ENCODE measurements around the gene ALDH3A1. TPM values are rescaled to one million over a fixed set of nuclear protein-coding genes. Genes with fewer than 3 reads are reported as not detected.
"Not testable (repeated sequence)": the region's sequence is repeated elsewhere in the genome, so short reads cannot be mapped to it uniquely, and the experiment has no call there.

The ALDH3A1 gene
- total RNA-seq, 2 donors from 2014 or later, result 0.42 to 0.44 TPM

- no peak overlapping the region for H3K9ac ChIP-seq (ENCODE audit: extremely low read depth, low read length, poor library complexity, severe bottlenecking)
- Mint-ChIP-seq H3K27me3 (ENCODE audit: insufficient read depth) (peaks cover 3% of the 10 kb centered on the region), H3K4me3 (no peak overlapping the region), H3K9me3 (no peaks in the 10 kb centered on the region), H3K27ac (no peak overlapping the region), H3K36me3 (ENCODE audit: low read depth) (no peaks in the 10 kb centered on the region), H3K4me1 (peaks cover 5% of the 10 kb centered on the region)
- H3K36me3 ChIP-seq (ENCODE audit: control insufficient read depth, insufficient read depth, low read length), result no peaks in the 10 kb centered on the region
- no peak overlapping the region for H3K27ac ChIP-seq (ENCODE audit: low read depth, low read length)
- DNase-seq, result peak; percentile 97
- TF ChIP-seq CTCF (conservative IDR thresholded peaks at IDR 0.05), result peak; percentile 99
- H3K4me3 ChIP-seq (ENCODE audit: low read length), result no peak overlapping the region
- H3K9me3 ChIP-seq (ENCODE audit: control insufficient read depth, low read length), result no peaks in the 10 kb centered on the region
- no peaks in the 10 kb centered on the region for H3K27me3 ChIP-seq (ENCODE audit: control insufficient read depth, insufficient read depth, low read length, poor library complexity, severe bottlenecking)
- no peaks in the 10 kb centered on the region for H3K4me1 ChIP-seq (ENCODE audit: control insufficient read depth, insufficient read depth, low read length)
- WGBS, 2 experiments (ENCODE audit: insufficient coverage in 1 of 2, insufficient read length in 1 of 2), result 30 to 43% methylated on average over 7 to 12 of the region's 12 CpGs
Observed at GRCh38 chr17:19766421-19767270, 18.5 kb upstream of the ALDH3A1 start.

GRCh38 chr17:19766016-19766415, 17.9 kb upstream of the ALDH3A1 start:
- H3K4me1 ChIP-seq (ENCODE audit: control insufficient read depth, insufficient read depth, low read length), result no peaks in the 10 kb centered on the region
- no peak overlapping the region for H3K9ac ChIP-seq (ENCODE audit: extremely low read depth, low read length, poor library complexity, severe bottlenecking)
- H3K4me1 Mint-ChIP-seq, result peaks cover 5% of the 10 kb centered on the region
- H3K4me3 Mint-ChIP-seq, result no peak overlapping the region
- no peak overlapping the region for H3K27ac Mint-ChIP-seq
- H3K9me3 ChIP-seq (ENCODE audit: control insufficient read depth, low read length), result no peaks in the 10 kb centered on the region
- H3K36me3 ChIP-seq (ENCODE audit: control insufficient read depth, insufficient read depth, low read length), result no peaks in the 10 kb centered on the region
- no peak overlapping the region for H3K27ac ChIP-seq (ENCODE audit: low read depth, low read length)
- no peak overlapping the region for H3K4me3 ChIP-seq (ENCODE audit: low read length)
- H3K36me3 Mint-ChIP-seq (ENCODE audit: low read depth), result no peaks in the 10 kb centered on the region
- no peak for DNase-seq
- no peaks in the 10 kb centered on the region for H3K9me3 Mint-ChIP-seq
- peaks cover 3% of the 10 kb centered on the region for H3K27me3 Mint-ChIP-seq (ENCODE audit: insufficient read depth)
- H3K27me3 ChIP-seq (ENCODE audit: control insufficient read depth, insufficient read depth, low read length, poor library complexity, severe bottlenecking), result no peaks in the 10 kb centered on the region
- no peak for TF ChIP-seq CTCF (conservative IDR thresholded peaks at IDR 0.05)
- WGBS, 2 experiments (ENCODE audit: insufficient coverage in 1 of 2, insufficient read length in 1 of 2), result 86 to 89% methylated on average over 5 to 7 of the region's 7 CpGs

DNA sequence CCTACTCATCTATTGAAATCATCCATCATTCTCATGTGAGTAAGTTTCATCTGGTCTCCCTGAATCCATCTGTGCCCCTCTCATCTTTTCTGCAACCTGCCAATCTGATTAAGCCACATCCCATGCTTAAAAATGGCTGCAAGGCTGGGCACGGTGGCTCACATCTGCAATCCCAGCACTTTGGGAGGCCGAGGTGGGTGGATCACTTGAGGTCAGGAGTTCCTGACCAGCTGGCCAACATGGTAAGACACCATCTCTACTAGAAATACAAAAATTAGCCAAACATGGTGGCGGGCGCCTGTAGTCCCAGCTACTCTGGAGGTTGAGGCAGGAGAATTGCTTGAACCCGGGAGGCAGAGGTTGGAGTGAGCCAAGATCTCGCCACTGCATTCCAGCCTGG, 15.9 kb upstream of the ALDH3A1 start:
- DNase-seq; H3K36me3 ChIP-seq (ENCODE audit: control insufficient read depth, insufficient read depth, low read length); H3K4me1 ChIP-seq (ENCODE audit: control insufficient read depth, insufficient read depth, low read length); H3K27ac ChIP-seq (ENCODE audit: low read depth, low read length); H3K4me3 ChIP-seq (ENCODE audit: low read length); H3K4me1 Mint-ChIP-seq; H3K4me3 Mint-ChIP-seq; H3K27me3 ChIP-seq (ENCODE audit: control insufficient read depth, insufficient read depth, low read length, poor library complexity, severe bottlenecking); H3K27me3 Mint-ChIP-seq (ENCODE audit: insufficient read depth); H3K9me3 ChIP-seq (ENCODE audit: control insufficient read depth, low read length); H3K36me3 Mint-ChIP-seq (ENCODE audit: low read depth); H3K27ac Mint-ChIP-seq; H3K9ac ChIP-seq (ENCODE audit: extremely low read depth, low read length, poor library complexity, severe bottlenecking); H3K9me3 Mint-ChIP-seq: not testable (repeated sequence)
- 95 to 100% methylated on average over 2 to 6 of the region's 6 CpGs for WGBS, 2 experiments (ENCODE audit: insufficient coverage in 1 of 2, insufficient read length in 1 of 2)
